ENCODE data around the gene ESYT3. TPM values are rescaled to one million over a fixed set of nuclear protein-coding genes. Genes with fewer than 3 reads are reported as not detected.
"Not testable (repeated sequence)": the region's sequence is repeated elsewhere in the genome, so short reads cannot be mapped to it uniquely, and the experiment has no call there.

ESYT3 gene
- total and polyA plus RNA-seq, 8 donors: 0.95 to 2.8 (median 1.4) TPM

GRCh38 chr3:138423316-138423715, 11.1 kb upstream of the ESYT3 start:
- intact Hi-C loops (cut with DNase I): no loop called here
- DNase-seq: no peak
- H3K27ac ChIP-seq: no peak overlapping the region
- no peaks in the 10 kb centered on the region for H3K9me3 ChIP-seq
- 72 to 84% methylated on average over 1 of the region's 1 CpG for WGBS, 2 donors
- no peak for ATAC-seq
- H3K27me3 ChIP-seq: no peaks in the 10 kb centered on the region
- TF ChIP-seq CTCF (IDR thresholded peaks at IDR 0.05): no peak
- H3K4me1 ChIP-seq: no peaks in the 10 kb centered on the region
- no peaks in the 10 kb centered on the region for H3K36me3 ChIP-seq
- H3K4me3 ChIP-seq: no peak overlapping the region
- FAIRE-seq: no peak

GRCh38 chr3:138424323-138424722, 10.1 kb upstream of the ESYT3 start:
- Histone ChIP-seq H3K27me3 (no peaks in the 10 kb centered on the region), H3K27ac (no peak overlapping the region), H3K4me1 (no peaks in the 10 kb centered on the region), H3K36me3 (no peaks in the 10 kb centered on the region), H3K9me3 (no peaks in the 10 kb centered on the region), H3K4me3 (no peak overlapping the region)
- 92 to 93% methylated on average over 2 of the region's 2 CpGs for WGBS, 2 donors
- TF ChIP-seq CTCF (IDR thresholded peaks at IDR 0.05): no peak
- intact Hi-C loops (cut with DNase I): no loop called here
- FAIRE-seq: no peak
- no peak for DNase-seq
- no peak for ATAC-seq

GRCh38 chr3:138426211-138426610, 8.2 kb upstream of the ESYT3 start:
- ATAC-seq (peak in 1 of 4 donors; percentile 43), FAIRE-seq (no peak), DNase-seq (no peak)
- Histone ChIP-seq H3K36me3 (no peaks in the 10 kb centered on the region), H3K4me3 (no peak overlapping the region), H3K4me1 (no peaks in the 10 kb centered on the region), H3K27me3 (no peaks in the 10 kb centered on the region), H3K9me3 (no peaks in the 10 kb centered on the region), H3K27ac (no peak overlapping the region)
- TF ChIP-seq CTCF (IDR thresholded peaks at IDR 0.05): no peak
- intact Hi-C loops (cut with DNase I): no loop called here
- WGBS, 2 donors: 48 to 54% methylated on average over 3 of the region's 3 CpGs

GRCh38 chr3:138426754-138427153, 7.7 kb upstream of the ESYT3 start:
- H3K4me1 ChIP-seq; H3K36me3 ChIP-seq; DNase-seq; intact Hi-C loops (cut with DNase I); H3K27me3 ChIP-seq; ATAC-seq; H3K9me3 ChIP-seq; H3K4me3 ChIP-seq; FAIRE-seq; H3K27ac ChIP-seq: not testable (repeated sequence)
- 96 to 99% methylated on average over 4 of the region's 4 CpGs for WGBS, 2 donors

- no peak for ATAC-seq
- 94 to 97% methylated on average over 3 of the region's 3 CpGs for WGBS, 2 donors
- H3K9me3 ChIP-seq: no peaks in the 10 kb centered on the region
- intact Hi-C loops (cut with DNase I): no loop called here
- FAIRE-seq: no peak
- DNase-seq: no peak
- no peaks in the 10 kb centered on the region for H3K27me3 ChIP-seq
- no peak for TF ChIP-seq CTCF (IDR thresholded peaks at IDR 0.05)
- no peak overlapping the region for H3K4me3 ChIP-seq
- H3K36me3 ChIP-seq: no peaks in the 10 kb centered on the region
- H3K4me1 ChIP-seq: no peaks in the 10 kb centered on the region
- no peak overlapping the region for H3K27ac ChIP-seq
These were observed 4.8 kb upstream of the ESYT3 start for GRCh38 chr3:138429665-138430064.

All from pancreas (tissue), 10 donors.